HG02571 (cell line): ENCODE measurements around the gene TSPAN8.
"Not testable (repeated sequence)": the region's sequence is repeated elsewhere in the genome, so short reads cannot be mapped to it uniquely, and the experiment has no call there.

Source experiments
- ATAC-seq: cut with Tn5 transposase; IDR thresholded peaks from one replicate; pipeline ENCODE4 v1.9.1; 2021; ENCODE audit warnings: mild to moderate bottlenecking, moderate library complexity; ENCODE audit not compliant: unreplicated experiment

The TSPAN8 gene

GRCh38 chr12:71129364-71129763 is 28.4 kb downstream of the TSPAN8 start:
- no peak for ATAC-seq

GRCh38 chr12:71128191-71128788 is 29.5 kb downstream of the TSPAN8 start:
- no peak for ATAC-seq

- no peak for ATAC-seq
Measured at GRCh38 chr12:71125949-71126348, 31.9 kb downstream of the TSPAN8 start.

GRCh38 chr12:71125515-71125914 is 32.3 kb downstream of the TSPAN8 start:
- ATAC-seq, result no peak

GRCh38 chr12:71124835-71125460 is 32.9 kb downstream of the TSPAN8 start:
- no peak for ATAC-seq

- ATAC-seq, result not testable (repeated sequence)
Measured at GRCh38 chr12:71113148-71113547, 44.7 kb downstream of the TSPAN8 start.

- ATAC-seq, result no peak
Measured at GRCh38 chr12:71109834-71110233, 48.0 kb downstream of the TSPAN8 start.

- no peak for ATAC-seq
Measured at GRCh38 chr12:71108355-71108754, 49.4 kb downstream of the TSPAN8 start.

GRCh38 chr12:71107936-71108335 is 49.9 kb downstream of the TSPAN8 start:
- no peak for ATAC-seq

GRCh38 chr12:71105956-71106355 is 51.8 kb downstream of the TSPAN8 start:
- ATAC-seq, result no peak

- no peak for ATAC-seq
Measured at GRCh38 chr12:71092290-71092689, 65.5 kb downstream of the TSPAN8 start.

- no peak for ATAC-seq
Measured at GRCh38 chr12:71090971-71091370, 66.8 kb downstream of the TSPAN8 start.

GRCh38 chr12:71085575-71085974 is 72.2 kb downstream of the TSPAN8 start:
- ATAC-seq, result no peak

- ATAC-seq, result no peak
Measured at GRCh38 chr12:71075743-71076142, 82.1 kb downstream of the TSPAN8 start.
